ENCODE measurements around the gene ZFYVE27.

ZFYVE27 gene

GRCh38 chr10:97774811-97775294 lies 37.9 kb downstream of the ZFYVE27 start:
- H3K36me3 ChIP-seq = no peaks in the 10 kb centered on the region
- intact Hi-C loops (cut with DNase I; ENCODE audit: low total_unique reads) = no loop called here
- H3K9me3 ChIP-seq = no peaks in the 10 kb centered on the region
- peaks cover 0 to 14% (median 12%) of the 10 kb centered on the region in 4 donors for H3K4me1 ChIP-seq
- no peak overlapping the region for H3K4me3 ChIP-seq
- no peak overlapping the region for H3K27ac ChIP-seq
- DNase-seq = no peak
- H3K27me3 ChIP-seq = peaks cover 0 to 44% of the 10 kb centered on the region in 2 donors
- TF ChIP-seq CTCF (IDR thresholded peaks at IDR 0.05) = no peak

DNA sequence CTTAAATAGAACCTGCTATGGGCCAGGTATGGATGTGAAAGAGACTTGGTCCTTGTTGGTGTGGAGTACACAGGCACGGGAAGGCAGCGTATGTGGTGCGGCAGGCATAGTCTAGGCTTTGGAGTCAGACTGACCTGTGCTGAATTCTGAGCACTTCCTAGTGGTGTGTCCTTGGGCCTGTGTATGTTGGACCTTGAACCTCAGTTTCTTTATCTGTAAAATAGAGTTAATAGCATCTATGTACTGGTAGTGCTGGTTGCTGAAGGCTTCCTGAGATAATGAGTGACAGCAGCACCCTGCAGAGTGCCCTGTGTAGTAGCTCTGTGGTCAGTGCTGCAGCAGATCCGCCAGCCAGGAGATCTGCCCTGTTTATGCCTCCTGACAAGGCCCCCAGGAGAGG lies 40.2 kb downstream of the ZFYVE27 start:
- H3K9me3 ChIP-seq = no peaks in the 10 kb centered on the region
- no peak overlapping the region for H3K27ac ChIP-seq
- intact Hi-C loops (cut with DNase I; ENCODE audit: low total_unique reads) = no loop called here
- no peak for TF ChIP-seq CTCF (IDR thresholded peaks at IDR 0.05)
- no peak overlapping the region for H3K4me3 ChIP-seq
- DNase-seq = no peak
- no peaks in the 10 kb centered on the region for H3K36me3 ChIP-seq
- H3K4me1 ChIP-seq = peaks cover 0 to 6% (median 0%) of the 10 kb centered on the region in 4 donors
- H3K27me3 ChIP-seq = peaks cover 0 to 21% of the 10 kb centered on the region in 2 donors

- peaks cover 0 to 6% (median 0%) of the 10 kb centered on the region in 4 donors for H3K4me1 ChIP-seq
- no peak for DNase-seq
- H3K36me3 ChIP-seq = no peaks in the 10 kb centered on the region
- H3K9me3 ChIP-seq = no peaks in the 10 kb centered on the region
- H3K27ac ChIP-seq = no peak overlapping the region
- H3K4me3 ChIP-seq = no peak overlapping the region
- intact Hi-C loops (cut with DNase I; ENCODE audit: low total_unique reads) = no loop called here
- no peak for TF ChIP-seq CTCF (IDR thresholded peaks at IDR 0.05)
- H3K27me3 ChIP-seq = peaks cover 0 to 5% of the 10 kb centered on the region in 2 donors
Measured at GRCh38 chr10:97778452-97779302, 41.7 kb downstream of the ZFYVE27 start.

DNA sequence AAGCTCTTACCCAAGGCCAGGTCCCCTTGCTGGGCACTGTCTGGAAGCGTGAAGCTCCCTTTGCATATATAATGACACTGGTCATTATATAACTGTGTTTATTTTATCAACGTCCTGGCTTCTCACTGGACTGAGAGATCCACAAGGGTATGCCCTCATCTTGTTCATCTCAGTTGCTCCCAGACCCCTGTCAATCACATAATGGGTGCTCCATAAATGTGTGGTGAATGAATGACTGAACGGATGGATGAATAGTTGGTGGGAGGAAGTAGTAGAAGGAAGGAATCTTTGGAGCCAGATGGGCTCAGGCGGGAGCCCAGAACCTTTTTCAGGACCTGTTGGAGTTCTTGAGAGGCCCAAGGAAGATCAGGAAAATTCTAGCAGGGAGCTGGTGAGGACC lies 42.6 kb downstream of the ZFYVE27 start:
- intact Hi-C loops (cut with DNase I; ENCODE audit: low total_unique reads) = no loop called here
- Histone ChIP-seq H3K4me3 (no peak overlapping the region), H3K4me1 (peaks cover 0 to 6% (median 0%) of the 10 kb centered on the region in 4 donors), H3K27me3 (no peaks in the 10 kb centered on the region), H3K27ac (no peak overlapping the region), H3K36me3 (no peaks in the 10 kb centered on the region), H3K9me3 (no peaks in the 10 kb centered on the region)
- no peak for TF ChIP-seq CTCF (IDR thresholded peaks at IDR 0.05)
- DNase-seq = no peak

DNA sequence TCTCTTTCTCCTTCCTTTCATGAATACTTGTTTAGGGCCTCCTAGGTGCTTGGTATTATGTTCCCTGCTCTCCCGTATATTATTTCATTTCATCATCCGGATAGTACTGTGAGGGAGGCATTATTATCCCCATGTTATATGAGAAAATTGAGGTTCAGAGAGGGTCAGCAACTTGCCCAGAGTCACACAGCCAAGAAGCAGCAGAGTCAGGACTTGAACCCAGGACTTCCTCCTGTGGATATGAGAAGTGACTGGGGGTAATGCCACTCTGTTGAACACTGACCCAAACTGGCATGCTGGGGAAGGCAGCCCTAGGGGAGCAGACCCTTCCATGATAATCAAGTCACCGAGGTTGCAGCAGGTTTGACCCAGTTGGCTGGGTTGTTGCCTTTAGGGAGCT lies 43.0 kb downstream of the ZFYVE27 start:
- Histone ChIP-seq H3K9me3 (no peaks in the 10 kb centered on the region), H3K27ac (no peak overlapping the region), H3K36me3 (no peaks in the 10 kb centered on the region), H3K4me1 (peaks cover 0 to 6% (median 0%) of the 10 kb centered on the region in 4 donors), H3K4me3 (no peak overlapping the region), H3K27me3 (no peaks in the 10 kb centered on the region)
- DNase-seq = no peak
- no peak for TF ChIP-seq CTCF (IDR thresholded peaks at IDR 0.05)
- intact Hi-C loops (cut with DNase I; ENCODE audit: low total_unique reads) = no loop called here

Data from tibial artery (tissue), 4 donors.